AG04450 (cell line): ENCODE results near the gene ZNF831. TPM values are rescaled to one million over a fixed set of nuclear protein-coding genes. Genes with fewer than 3 reads are reported as not detected.

ENCODE experiments used
- CTCF ChIA-PET: fragments of 300-600, 350-600 bp; formaldehyde crosslinking; extraction: SDS; loops from one replicate; lab custom pipeline; 2022; ENCODE audit warnings: antibody characterized with exemption, inconsistent platforms; lab: Charles Lee
- POLR2A ChIA-PET: fragments of 350-600 bp; formaldehyde crosslinking; extraction: SDS; loops from one replicate; lab custom pipeline; 2021; ENCODE audit warnings: antibody characterized with exemption, inconsistent platforms; lab: Yijun Ruan, JAX
- DNase-seq: peaks from one replicate; pipeline ENCODE4 v3.0.0-alpha.2; 2011; ENCODE audit warnings: low read depth, low spot score
- H3K27ac ChIP-seq: one replicate; pipeline ENCODE4 v1.5.1; 2012; ENCODE audit warnings: low read depth, low read length, control low read depth
- H3K27me3 ChIP-seq: one replicate; pipeline ENCODE4 v1.6.0; 2012; ENCODE audit warnings: low read length; ENCODE audit not compliant: control insufficient read depth, insufficient read depth
- H3K4me3 ChIP-seq: 2 replicates; pipeline ENCODE4 v1.5.1; 2011; ENCODE audit warnings: mild to moderate bottlenecking, low read depth, low read length, control low read depth
- H3K9me3 ChIP-seq: 2 replicates; pipeline ENCODE4 v1.5.1; 2012; ENCODE audit warnings: low read length; ENCODE audit not compliant: control insufficient read depth, insufficient read depth
- polyA plus RNA-seq: library from polyadenylated mRNA; depleted of rRNA; stranded (reverse); fragments of >200 nt; gene quantifications from 2 replicates; pipeline ENCODE4 v1.2.3, GENCODE V29; 2011
- TF ChIP-seq, protein P1 (sequence below): IDR thresholded peaks from 2 replicates; pipeline ENCODE4 v1.5.1; 2011; ENCODE audit warnings: low read depth, low read length, control low read depth, inconsistent platforms

The ZNF831 gene
- polyA plus RNA-seq, 1 experiment, result not detected

DNA sequence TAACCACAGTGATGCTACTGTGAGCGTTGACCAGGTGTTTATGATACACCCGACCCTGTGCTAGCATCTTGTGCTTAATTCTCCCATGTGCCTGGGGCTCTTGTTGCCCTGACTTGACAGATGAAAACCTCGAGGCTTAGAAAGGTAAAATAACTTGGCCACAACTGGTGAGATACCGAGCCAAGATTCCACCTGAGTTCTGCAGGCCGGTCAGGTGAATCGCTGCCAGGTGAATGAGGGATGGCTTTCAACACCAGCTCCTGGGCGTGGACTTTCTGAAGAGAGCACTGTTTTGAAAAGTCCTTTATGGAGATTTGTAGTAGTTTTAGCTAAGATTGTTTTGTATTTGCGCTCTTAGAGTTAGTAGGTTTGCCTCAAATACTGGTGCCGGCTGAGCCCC lies 12.2 kb upstream of the ZNF831 start:
- H3K27me3 ChIP-seq, result no peaks in the 10 kb centered on the region
- CTCF ChIA-PET, result no interaction called here
- no peak for DNase-seq
- POLR2A ChIA-PET, result no interaction called here
- H3K27ac ChIP-seq, result no peak overlapping the region
- H3K9me3 ChIP-seq, result no peaks in the 10 kb centered on the region; the same call in 1 of the 2 replicates
- H3K4me3 ChIP-seq, result no peak overlapping the region
- TF ChIP-seq, protein P1, sequence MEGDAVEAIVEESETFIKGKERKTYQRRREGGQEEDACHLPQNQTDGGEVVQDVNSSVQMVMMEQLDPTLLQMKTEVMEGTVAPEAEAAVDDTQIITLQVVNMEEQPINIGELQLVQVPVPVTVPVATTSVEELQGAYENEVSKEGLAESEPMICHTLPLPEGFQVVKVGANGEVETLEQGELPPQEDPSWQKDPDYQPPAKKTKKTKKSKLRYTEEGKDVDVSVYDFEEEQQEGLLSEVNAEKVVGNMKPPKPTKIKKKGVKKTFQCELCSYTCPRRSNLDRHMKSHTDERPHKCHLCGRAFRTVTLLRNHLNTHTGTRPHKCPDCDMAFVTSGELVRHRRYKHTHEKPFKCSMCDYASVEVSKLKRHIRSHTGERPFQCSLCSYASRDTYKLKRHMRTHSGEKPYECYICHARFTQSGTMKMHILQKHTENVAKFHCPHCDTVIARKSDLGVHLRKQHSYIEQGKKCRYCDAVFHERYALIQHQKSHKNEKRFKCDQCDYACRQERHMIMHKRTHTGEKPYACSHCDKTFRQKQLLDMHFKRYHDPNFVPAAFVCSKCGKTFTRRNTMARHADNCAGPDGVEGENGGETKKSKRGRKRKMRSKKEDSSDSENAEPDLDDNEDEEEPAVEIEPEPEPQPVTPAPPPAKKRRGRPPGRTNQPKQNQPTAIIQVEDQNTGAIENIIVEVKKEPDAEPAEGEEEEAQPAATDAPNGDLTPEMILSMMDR, result no peak

GRCh38 chr20:59151820-59152219 lies 11.8 kb upstream of the ZNF831 start:
- H3K4me3 ChIP-seq, result no peak overlapping the region
- ChIA-PET CTCF (no interaction called here), POLR2A (no interaction called here)
- no peaks in the 10 kb centered on the region; the same call in 1 of the 2 replicates for H3K9me3 ChIP-seq
- H3K27me3 ChIP-seq, result no peaks in the 10 kb centered on the region
- TF ChIP-seq, protein P1, result no peak
- H3K27ac ChIP-seq, result no peak overlapping the region
- no peak for DNase-seq

DNA sequence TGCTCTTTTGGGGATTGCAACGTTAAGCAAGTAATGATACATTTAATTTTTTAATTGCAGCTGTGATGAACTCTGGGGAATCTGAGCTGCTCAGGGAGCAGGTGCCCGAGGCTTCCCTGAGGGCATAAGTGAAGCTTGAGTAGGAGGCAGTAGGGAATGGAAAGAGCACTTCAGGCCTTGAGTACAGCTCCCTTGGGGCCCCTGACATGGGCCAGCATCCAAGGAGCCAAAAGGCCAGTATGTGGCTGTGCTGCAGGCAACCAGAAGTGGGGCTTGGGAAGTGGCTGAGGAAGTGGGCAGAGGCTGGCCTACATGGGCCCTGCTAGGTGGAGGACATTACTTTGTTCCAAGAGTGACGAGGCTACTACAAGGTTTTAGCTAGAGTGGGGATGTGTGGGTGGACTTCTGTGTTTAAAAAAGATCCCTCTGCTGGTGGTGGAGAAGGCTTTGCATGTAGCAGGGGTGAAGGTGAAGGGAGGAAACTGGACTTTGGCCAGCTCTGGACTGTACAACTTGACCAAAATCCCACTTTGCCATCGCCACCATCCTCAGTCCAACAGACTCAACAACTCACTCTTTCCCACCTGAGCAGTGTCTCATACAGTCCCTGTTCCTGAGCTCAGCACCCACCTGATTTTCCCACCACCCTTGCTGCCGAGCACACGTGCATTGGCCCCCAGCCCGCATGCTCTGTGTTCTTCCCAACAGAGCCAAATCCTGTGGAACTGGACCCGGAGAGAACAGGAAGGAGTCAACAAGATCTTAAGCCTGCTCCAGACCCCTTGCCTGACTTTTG lies 10.9 kb upstream of the ZNF831 start:
- TF ChIP-seq, protein P1, result no peak
- Histone ChIP-seq H3K9me3 (no peaks in the 10 kb centered on the region; the same call in 1 of the 2 replicates), H3K27ac (no peak overlapping the region), H3K4me3 (no peak overlapping the region), H3K27me3 (no peaks in the 10 kb centered on the region)
- CTCF ChIA-PET, result no interaction called here
- DNase-seq, result no peak
- POLR2A ChIA-PET, result no interaction called here

- CTCF ChIA-PET, result no interaction called here
- H3K27me3 ChIP-seq, result no peaks in the 10 kb centered on the region
- H3K9me3 ChIP-seq, result no peaks in the 10 kb centered on the region; the same call in 1 of the 2 replicates
- TF ChIP-seq, protein P1, result no peak
- POLR2A ChIA-PET, result no interaction called here
- H3K4me3 ChIP-seq, result no peak overlapping the region
- DNase-seq, result no peak
- no peak overlapping the region for H3K27ac ChIP-seq
Measured at GRCh38 chr20:59153355-59153681, 10.3 kb upstream of the ZNF831 start.

DNA sequence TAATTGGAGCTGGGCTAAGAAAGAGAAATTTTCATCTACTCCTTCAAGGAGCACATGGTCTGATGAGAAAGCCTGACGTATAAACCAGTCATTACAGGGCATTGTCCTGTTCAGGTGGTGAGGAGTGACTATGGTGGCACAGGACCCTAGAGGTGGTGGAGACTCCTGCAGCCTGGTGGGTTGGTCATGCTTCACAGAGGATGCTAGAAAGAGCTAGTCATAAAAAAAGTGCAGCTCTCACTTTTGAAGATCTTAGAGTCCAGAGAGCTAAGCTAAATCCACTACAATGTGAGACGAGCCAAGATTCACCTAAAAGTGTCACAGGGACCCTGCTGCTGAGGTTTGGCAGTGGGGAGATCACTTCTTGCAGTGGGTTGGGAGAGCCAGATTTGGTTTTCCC lies 9.8 kb upstream of the ZNF831 start:
- POLR2A ChIA-PET, result no interaction called here
- no peak for DNase-seq
- Histone ChIP-seq H3K4me3 (no peak overlapping the region), H3K9me3 (no peaks in the 10 kb centered on the region; the same call in 1 of the 2 replicates), H3K27ac (no peak overlapping the region), H3K27me3 (no peaks in the 10 kb centered on the region)
- TF ChIP-seq, protein P1, result no peak
- CTCF ChIA-PET, result no interaction called here
